Measurements from ENCODE around the gene PTGER1.
A peak's percentile ranks its signal among the peaks of the same experiment; 100 is the strongest.

PTGER1 gene

GRCh38 chr19:14435320-14436050 lies 39.7 kb downstream of the PTGER1 start:
- Histone ChIP-seq H2AFZ (ENCODE audit: low read depth) (no peak overlapping the region), H3K4me1 (ENCODE audit: low read depth, poor library complexity, severe bottlenecking) (no peaks in the 10 kb centered on the region), H3K27me3 (ENCODE audit: insufficient read depth, low read depth) (no peaks in the 10 kb centered on the region), H4K20me1 (ENCODE audit: insufficient read depth) (no peaks in the 10 kb centered on the region), H3K27ac (no peak overlapping the region), H3K79me2 (ENCODE audit: insufficient read depth, low read depth) (no peaks in the 10 kb centered on the region), H3K4me3 (IDR thresholded peaks at IDR 0.05; ENCODE audit: insufficient read depth, low read depth, low read length) (no peak overlapping the region), H3K9ac (no peak overlapping the region), H3K4me2 (no peak overlapping the region), H3K36me3 (ENCODE audit: insufficient read depth) (no peaks in the 10 kb centered on the region)
- TF ChIP-seq, protein P1, sequence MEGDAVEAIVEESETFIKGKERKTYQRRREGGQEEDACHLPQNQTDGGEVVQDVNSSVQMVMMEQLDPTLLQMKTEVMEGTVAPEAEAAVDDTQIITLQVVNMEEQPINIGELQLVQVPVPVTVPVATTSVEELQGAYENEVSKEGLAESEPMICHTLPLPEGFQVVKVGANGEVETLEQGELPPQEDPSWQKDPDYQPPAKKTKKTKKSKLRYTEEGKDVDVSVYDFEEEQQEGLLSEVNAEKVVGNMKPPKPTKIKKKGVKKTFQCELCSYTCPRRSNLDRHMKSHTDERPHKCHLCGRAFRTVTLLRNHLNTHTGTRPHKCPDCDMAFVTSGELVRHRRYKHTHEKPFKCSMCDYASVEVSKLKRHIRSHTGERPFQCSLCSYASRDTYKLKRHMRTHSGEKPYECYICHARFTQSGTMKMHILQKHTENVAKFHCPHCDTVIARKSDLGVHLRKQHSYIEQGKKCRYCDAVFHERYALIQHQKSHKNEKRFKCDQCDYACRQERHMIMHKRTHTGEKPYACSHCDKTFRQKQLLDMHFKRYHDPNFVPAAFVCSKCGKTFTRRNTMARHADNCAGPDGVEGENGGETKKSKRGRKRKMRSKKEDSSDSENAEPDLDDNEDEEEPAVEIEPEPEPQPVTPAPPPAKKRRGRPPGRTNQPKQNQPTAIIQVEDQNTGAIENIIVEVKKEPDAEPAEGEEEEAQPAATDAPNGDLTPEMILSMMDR (conservative IDR thresholded peaks at IDR 0.05; ENCODE audit: low read depth, low read length), result no peak

GRCh38 chr19:14434543-14435319 lies 40.4 kb downstream of the PTGER1 start:
- Histone ChIP-seq H3K27ac (no peak overlapping the region), H4K20me1 (ENCODE audit: insufficient read depth) (no peaks in the 10 kb centered on the region), H3K4me3 (IDR thresholded peaks at IDR 0.05; ENCODE audit: insufficient read depth, low read depth, low read length) (no peak overlapping the region), H3K27me3 (ENCODE audit: insufficient read depth, low read depth) (no peaks in the 10 kb centered on the region), H2AFZ (ENCODE audit: low read depth) (no peak overlapping the region; the same call in 1 of the 2 replicates), H3K4me2 (no peak overlapping the region), H3K79me2 (ENCODE audit: insufficient read depth, low read depth) (no peaks in the 10 kb centered on the region), H3K36me3 (ENCODE audit: insufficient read depth) (no peaks in the 10 kb centered on the region), H3K4me1 (ENCODE audit: low read depth, poor library complexity, severe bottlenecking) (no peaks in the 10 kb centered on the region), H3K9ac (no peak overlapping the region)
- TF ChIP-seq, protein P1 (conservative IDR thresholded peaks at IDR 0.05; ENCODE audit: low read depth, low read length), result no peak

DNA sequence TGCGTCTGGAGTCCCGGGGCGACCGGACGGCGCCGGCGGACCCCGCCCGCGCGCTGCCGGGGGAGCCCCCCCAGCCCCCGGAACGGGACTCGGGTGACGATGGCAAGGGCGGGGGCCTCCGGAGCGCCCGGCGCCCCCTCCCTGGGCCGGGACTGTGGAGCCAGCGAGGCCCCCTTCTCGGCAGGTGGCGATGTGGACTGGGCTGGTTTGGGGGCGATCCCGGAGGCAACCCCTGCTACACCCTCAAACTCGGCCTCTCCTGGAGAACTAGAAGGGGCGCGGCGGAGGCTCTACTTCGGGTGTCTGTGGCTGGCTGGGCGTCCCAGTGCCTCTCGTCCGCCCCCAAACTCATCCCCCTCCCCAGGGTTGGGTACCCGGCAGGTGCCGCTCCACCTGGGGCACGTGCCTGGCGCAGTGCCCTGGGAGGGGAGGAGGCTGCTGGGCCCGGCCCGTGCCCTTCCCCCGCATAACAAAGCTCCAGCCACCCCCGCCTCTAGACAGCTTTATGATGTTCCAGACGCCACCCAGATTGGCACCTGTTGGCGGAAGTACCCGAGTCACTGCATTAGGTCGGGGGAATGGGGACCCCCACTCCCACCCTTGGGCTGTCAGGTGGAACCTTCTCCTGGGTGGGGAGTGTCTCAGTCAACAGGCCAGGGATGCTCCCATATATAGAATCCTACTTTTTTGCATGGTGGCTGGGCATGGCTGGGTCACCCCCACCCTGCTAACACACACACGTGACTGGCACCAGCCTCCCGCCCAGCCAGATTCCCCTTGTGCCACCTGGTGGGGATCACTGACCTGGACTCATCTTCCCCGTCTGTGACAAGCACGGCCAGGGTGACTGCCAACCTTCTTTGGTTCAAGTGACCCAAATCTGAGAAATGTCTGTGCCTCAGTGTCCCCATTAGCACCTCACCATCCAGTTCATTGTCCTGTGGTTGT lies 41.3 kb downstream of the PTGER1 start:
- H2AFZ ChIP-seq (ENCODE audit: low read depth), result peak overlapping the region; percentile 59
- H3K4me1 ChIP-seq (ENCODE audit: low read depth, poor library complexity, severe bottlenecking), result no peaks in the 10 kb centered on the region
- no peaks in the 10 kb centered on the region for H4K20me1 ChIP-seq (ENCODE audit: insufficient read depth)
- no peak overlapping the region for H3K4me3 ChIP-seq (IDR thresholded peaks at IDR 0.05; ENCODE audit: insufficient read depth, low read depth, low read length)
- no peaks in the 10 kb centered on the region for H3K79me2 ChIP-seq (ENCODE audit: insufficient read depth, low read depth)
- no peak overlapping the region; the same call in 1 of the 2 replicates for H3K9ac ChIP-seq
- TF ChIP-seq, protein P1 (conservative IDR thresholded peaks at IDR 0.05; ENCODE audit: low read depth, low read length), result no peak
- H3K4me2 ChIP-seq, result peak overlapping the region; percentile 51
- H3K27me3 ChIP-seq (ENCODE audit: insufficient read depth, low read depth), result no peaks in the 10 kb centered on the region
- no peaks in the 10 kb centered on the region for H3K36me3 ChIP-seq (ENCODE audit: insufficient read depth)
- no peak overlapping the region for H3K27ac ChIP-seq
